PC-9 (cell line): Measurements from ENCODE around the gene NCBP2.

Experiments used
- CTCF ChIP-seq: fragments of 200-600 bp; sonication (generic); conservative IDR thresholded peaks from 2 replicates; pipeline ENCODE4 v1.6.1; 2017; ENCODE audit warnings: mixed run types, antibody characterized with exemption, mild to moderate bottlenecking, moderate library complexity
- EZH2 ChIP-seq: fragments of 200-600 bp; sonication (generic); IDR thresholded peaks from 2 replicates; pipeline ENCODE4 v1.8.0; 2017; ENCODE audit warnings: antibody characterized with exemption, low read depth

- TF ChIP-seq CTCF (no peak), EZH2 (no peak)
Measured at GRCh38 chr3:196954832-196955231, 12.5 kb upstream of the NCBP2 start.
